ENCODE data around the gene SYDE2. TPM values are rescaled to one million over a fixed set of nuclear protein-coding genes. Genes with fewer than 3 reads are reported as not detected.
A peak's percentile ranks its signal among the peaks of the same experiment; 100 is the strongest.

Gene SYDE2
- total RNA-seq, 2 experiments from 2014 or later = 0.58 to 0.81 TPM

DNA sequence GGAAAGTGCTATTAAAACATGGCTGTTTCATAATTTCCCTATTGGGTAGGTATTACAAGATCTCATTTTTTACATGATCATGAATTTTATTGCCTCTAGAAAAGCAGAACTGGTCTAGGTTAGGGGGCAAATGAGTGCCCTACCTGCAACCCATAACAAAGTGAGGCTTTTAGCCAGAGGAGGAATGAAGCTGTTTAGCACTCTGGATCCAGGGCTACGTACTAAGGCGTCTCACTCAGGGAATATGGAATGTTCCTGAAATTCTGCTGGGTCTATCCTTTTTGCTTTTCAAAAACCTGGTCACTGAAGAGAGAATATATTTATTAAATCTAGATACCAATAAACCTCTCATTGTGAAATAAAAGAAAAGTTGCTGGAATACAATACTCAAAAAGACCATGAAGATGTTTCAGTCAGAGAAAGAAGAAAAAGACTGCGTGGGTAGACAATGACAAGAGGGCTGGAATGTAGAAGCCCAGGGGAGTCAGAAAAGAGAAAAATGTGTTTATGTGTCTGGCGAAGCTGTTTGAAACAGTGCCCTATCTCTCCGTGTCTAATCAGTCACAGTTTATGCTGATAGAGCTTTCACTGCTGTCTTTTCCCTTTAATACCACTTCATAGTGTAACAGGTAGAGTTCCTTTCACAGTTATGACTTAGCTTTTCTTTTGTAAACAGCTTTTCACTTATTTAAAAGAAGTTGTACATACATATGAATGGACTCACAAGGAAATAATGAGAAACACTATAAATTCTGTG is 25.0 kb upstream of the SYDE2 start:
- H3K27me3 Mint-ChIP-seq = peaks cover 13% of the 10 kb centered on the region
- ChIA-PET POLR2A (no interaction called here), CTCF (no interaction called here)
- H3K4me3 Mint-ChIP-seq = no peak overlapping the region
- no peak for DNase-seq
- H3K27ac Mint-ChIP-seq = no peak overlapping the region
- no peaks in the 10 kb centered on the region for H3K4me1 Mint-ChIP-seq
- no peaks in the 10 kb centered on the region for H3K9me3 Mint-ChIP-seq
- no peaks in the 10 kb centered on the region for H3K36me3 Mint-ChIP-seq (ENCODE audit: low read depth)

DNA sequence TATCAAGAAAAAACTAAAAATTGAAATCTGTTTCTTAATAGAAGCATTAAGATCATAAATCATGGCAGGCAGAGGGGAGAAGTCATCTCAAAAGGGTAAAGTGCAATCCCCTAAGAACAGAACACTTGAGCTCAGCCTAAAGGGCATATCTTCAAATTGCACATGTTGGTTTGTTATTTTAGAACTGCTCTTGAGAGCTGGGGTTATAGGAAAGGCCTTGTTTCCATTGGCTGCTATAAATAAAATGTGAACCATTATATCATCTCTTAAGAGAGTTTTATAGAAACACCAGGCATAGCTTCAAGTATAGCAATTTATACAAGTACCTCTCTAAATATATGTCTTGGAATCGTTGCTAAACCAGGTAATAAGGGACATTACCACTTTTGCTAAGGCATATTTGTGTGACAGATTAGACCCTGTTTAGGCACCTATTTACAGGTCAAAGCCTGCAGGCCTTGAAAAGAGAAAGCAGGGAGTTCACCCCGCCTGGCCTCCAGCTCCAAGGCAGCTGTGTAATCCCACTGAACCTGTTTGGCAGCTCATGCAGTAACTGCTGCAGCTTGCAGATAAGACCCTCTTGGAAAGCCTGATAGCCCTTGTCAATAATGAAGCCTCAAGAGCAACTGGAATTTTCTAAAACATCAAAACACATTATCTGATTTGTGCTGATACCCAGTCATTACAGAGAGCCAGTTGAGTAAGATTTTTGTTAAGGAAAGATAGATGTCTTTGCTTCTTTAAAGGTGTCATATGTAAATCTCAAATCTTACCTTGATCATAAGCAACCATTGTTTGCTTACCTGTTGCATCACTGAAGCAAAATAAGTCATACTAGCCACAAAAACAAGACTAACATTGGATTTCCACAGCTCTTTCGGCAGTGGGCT is 24.2 kb upstream of the SYDE2 start:
- POLR2A ChIA-PET = no interaction called here
- H3K36me3 Mint-ChIP-seq (ENCODE audit: low read depth) = no peaks in the 10 kb centered on the region
- CTCF ChIA-PET = interaction anchor here (2.2 kb wide), 1 partner anchor 30 kb away, joined by 7 read pairs; no protein-coding TSS in a partner anchor
- no peak overlapping the region for H3K27ac Mint-ChIP-seq
- DNase-seq = no peak
- no peaks in the 10 kb centered on the region for H3K4me1 Mint-ChIP-seq
- H3K9me3 Mint-ChIP-seq = no peaks in the 10 kb centered on the region
- peaks cover 19% of the 10 kb centered on the region for H3K27me3 Mint-ChIP-seq
- no peak overlapping the region for H3K4me3 Mint-ChIP-seq

DNA sequence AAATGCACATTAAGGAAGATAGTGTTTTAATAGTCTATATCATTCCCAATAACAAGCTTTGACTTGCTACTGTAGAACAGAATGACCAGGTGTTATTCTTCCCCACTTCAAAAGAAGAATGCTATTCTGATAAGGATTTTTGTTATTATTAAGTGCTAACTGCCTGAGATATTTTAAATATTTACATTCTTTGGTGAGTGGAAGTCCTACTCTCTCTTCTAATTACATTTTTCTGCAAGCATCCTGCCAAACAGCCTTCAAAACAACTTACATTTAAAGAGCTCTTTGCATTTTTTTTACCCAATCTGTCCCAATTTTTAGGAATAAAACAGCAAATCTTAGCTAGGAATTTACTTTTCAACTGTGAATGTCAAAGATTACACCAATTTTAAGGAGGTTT is 23.5 kb upstream of the SYDE2 start:
- Mint-ChIP-seq H3K4me3 (no peak overlapping the region), H3K27ac (no peak overlapping the region), H3K4me1 (no peaks in the 10 kb centered on the region), H3K27me3 (peaks cover 23% of the 10 kb centered on the region), H3K9me3 (no peaks in the 10 kb centered on the region), H3K36me3 (ENCODE audit: low read depth) (no peaks in the 10 kb centered on the region)
- DNase-seq = no peak
- ChIA-PET CTCF (interaction anchor here (2.2 kb wide), 1 partner anchor 30 kb away, joined by 7 read pairs; no protein-coding TSS in a partner anchor), POLR2A (no interaction called here)

DNA sequence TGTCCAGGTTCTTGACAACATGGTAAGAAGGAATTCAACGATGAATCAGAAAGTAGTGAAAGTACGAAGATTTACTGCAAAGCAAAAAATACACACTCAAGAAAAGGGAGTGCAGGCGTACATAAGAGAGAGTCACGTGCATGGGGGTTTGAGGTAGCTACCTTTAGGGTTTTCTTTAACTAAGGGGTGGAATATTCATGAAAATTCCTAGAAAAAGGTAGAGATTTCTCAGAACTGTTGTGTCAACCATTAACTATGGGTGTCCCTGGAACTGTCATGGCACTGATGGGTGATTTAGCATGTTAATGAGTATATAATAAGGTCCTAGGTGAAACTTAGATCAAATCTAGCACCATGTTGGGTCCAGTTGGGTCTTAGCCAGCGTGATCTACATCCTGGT is 22.5 kb upstream of the SYDE2 start:
- Mint-ChIP-seq H3K4me1 (no peaks in the 10 kb centered on the region), H3K27me3 (peaks cover 23% of the 10 kb centered on the region), H3K4me3 (no peak overlapping the region), H3K36me3 (ENCODE audit: low read depth) (no peaks in the 10 kb centered on the region), H3K9me3 (no peaks in the 10 kb centered on the region), H3K27ac (no peak overlapping the region)
- ChIA-PET POLR2A (no interaction called here), CTCF (interaction anchor here (2.2 kb wide), 1 partner anchor 31 kb away, joined by 7 read pairs; no protein-coding TSS in a partner anchor)
- no peak for DNase-seq

DNA sequence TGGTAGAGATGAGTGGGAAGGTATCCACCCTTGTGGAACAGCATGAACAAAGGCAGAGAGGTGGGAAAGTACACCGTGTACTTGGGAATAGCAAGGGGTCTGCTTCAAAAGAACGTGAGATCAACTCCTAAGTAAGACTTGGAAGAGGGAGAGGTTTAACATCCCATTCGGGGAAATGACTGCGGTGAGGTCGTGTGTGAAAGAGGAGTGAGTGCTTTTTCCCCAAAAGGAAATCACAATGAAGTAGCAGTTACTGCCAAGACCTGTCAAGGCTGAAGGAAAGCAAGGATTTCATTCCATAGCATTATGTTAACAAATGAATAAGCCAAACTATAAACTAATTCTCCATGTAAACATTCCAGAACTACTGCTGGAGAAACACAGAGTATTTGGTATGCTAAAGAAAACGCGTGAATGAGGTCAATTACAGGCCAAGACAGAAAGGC is 20.0 kb upstream of the SYDE2 start:
- CTCF ChIA-PET = no interaction called here
- Mint-ChIP-seq H3K9me3 (no peaks in the 10 kb centered on the region), H3K27ac (no peak overlapping the region), H3K36me3 (ENCODE audit: low read depth) (no peaks in the 10 kb centered on the region), H3K4me1 (no peaks in the 10 kb centered on the region), H3K4me3 (no peak overlapping the region), H3K27me3 (peaks cover 28% of the 10 kb centered on the region)
- POLR2A ChIA-PET = no interaction called here
- DNase-seq = no peak

DNA sequence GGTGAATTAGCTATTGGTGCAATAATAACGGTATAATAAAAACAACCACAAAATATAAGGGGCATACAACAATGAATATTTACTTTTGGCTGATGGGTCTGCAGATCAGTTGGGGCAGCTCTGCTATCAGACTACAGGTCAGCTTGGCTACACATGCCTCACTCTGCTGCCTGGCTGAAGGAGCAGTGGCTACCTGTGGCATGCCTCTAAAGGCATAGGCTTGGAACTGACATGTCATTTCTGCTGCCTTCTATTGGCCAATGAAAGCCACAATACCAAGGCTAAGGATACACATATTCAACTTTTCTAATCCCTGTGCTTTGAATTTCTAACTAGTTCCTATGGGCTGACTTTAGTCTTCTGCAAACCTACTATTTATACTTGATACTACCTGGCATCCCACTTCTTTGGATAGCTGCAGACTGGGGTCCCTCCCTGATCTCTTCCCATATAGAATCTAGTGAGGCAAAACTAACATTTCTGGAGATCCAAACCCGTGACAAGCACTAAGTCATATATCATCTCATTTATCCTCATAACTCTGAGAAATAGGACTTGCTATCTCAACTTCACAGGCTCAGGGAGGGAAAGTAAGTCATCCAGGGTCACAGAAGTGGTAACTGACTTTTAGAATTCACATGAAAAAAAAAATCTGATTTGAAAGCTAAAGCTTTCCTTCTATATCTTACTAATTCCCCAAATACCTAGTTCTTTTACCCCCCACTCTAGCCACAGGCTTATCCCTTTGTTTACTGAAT is 19.2 kb upstream of the SYDE2 start:
- Mint-ChIP-seq H3K4me1 (no peaks in the 10 kb centered on the region), H3K36me3 (ENCODE audit: low read depth) (no peaks in the 10 kb centered on the region), H3K27ac (no peak overlapping the region), H3K4me3 (no peak overlapping the region), H3K27me3 (peaks cover 33% of the 10 kb centered on the region), H3K9me3 (no peaks in the 10 kb centered on the region)
- POLR2A ChIA-PET = no interaction called here
- DNase-seq = no peak
- CTCF ChIA-PET = no interaction called here

DNA sequence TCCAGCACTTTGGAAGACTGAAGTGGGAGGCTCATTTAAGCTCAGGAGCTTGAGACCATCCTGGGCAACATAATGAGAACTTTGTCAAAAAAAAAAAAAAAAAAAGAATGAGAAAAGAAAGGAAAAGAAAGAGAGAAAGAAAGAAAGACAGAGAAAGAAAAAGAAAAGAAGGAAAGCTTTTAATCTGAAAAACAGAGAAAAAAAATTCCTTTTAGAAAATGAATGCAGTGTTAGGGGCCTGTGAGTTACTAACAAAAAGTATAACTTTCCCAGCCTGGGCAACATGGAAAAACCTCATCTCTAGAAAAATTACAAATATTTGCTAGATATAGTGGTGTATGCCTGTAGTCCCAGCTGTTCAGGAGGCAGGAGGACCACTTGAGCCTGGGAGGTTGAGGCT is 15.9 kb upstream of the SYDE2 start:
- peaks cover 38% of the 10 kb centered on the region for H3K27me3 Mint-ChIP-seq
- POLR2A ChIA-PET = no interaction called here

DNA sequence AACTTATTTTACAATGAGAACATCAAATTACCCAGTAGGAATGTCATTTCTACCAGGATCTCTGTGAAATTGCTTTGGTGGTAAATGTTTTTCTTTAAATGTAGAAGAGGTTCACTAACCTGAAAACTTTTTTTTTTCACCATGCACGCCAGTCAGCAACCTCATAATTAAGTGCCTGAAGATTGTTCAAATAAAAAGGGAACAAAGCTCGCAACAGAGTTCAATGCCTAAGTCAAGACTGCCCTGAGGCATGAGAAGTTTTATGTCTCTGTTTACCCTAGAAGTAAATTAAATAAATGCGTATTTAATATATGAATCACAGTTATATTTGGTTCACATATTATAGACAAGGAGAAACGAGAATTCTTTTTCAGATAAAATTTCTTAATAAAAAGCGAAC is 13.8 kb upstream of the SYDE2 start:
- CTCF ChIA-PET = interaction anchor here (1.9 kb wide), 1 partner anchor 45 kb away, joined by 5 read pairs; the partner anchor contains the start of gene C1orf52
- no peaks in the 10 kb centered on the region for H3K9me3 Mint-ChIP-seq
- POLR2A ChIA-PET = interaction anchor here (1.4 kb wide), 1 partner anchor 270 kb away, joined by 3 read pairs; no protein-coding TSS in a partner anchor
- no peak overlapping the region for H3K27ac Mint-ChIP-seq
- peaks cover 34% of the 10 kb centered on the region for H3K27me3 Mint-ChIP-seq
- H3K4me3 Mint-ChIP-seq = no peak overlapping the region
- no peaks in the 10 kb centered on the region for H3K4me1 Mint-ChIP-seq
- no peak for DNase-seq
- H3K36me3 Mint-ChIP-seq (ENCODE audit: low read depth) = no peaks in the 10 kb centered on the region

More for the DNA sequence above, 15.9 kb upstream of the SYDE2 start:
- Mint-ChIP-seq H3K4me3 (no peak overlapping the region), H3K36me3 (ENCODE audit: low read depth) (no peaks in the 10 kb centered on the region), H3K9me3 (no peaks in the 10 kb centered on the region), H3K27ac (no peak overlapping the region), H3K4me1 (no peaks in the 10 kb centered on the region)
- DNase-seq = no peak
- CTCF ChIA-PET = interaction anchor here (1.9 kb wide), 1 partner anchor 43 kb away, joined by 5 read pairs; the partner anchor contains the start of gene C1orf52

DNA sequence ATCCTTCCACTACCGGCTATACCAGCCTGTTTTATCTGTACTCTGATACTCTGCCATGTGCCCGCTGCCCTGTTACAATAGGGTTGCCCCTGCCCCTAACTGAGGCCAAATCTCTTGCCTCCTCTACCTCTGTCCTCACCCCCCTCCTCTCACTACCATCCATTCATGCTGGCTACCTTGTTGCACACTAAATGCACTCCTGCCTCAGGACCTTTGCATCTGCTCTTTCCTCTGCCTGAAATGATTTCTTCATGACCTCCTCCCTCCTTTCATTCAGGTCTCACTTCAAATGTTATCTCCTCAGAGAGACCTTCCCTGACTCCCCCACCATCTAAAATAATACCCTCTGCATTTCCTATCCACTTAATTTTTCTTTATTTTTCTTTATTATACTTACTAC is 7.7 kb upstream of the SYDE2 start:
- Mint-ChIP-seq H3K4me3 (no peak overlapping the region), H3K36me3 (ENCODE audit: low read depth) (no peaks in the 10 kb centered on the region), H3K9me3 (no peaks in the 10 kb centered on the region), H3K27ac (no peak overlapping the region), H3K27me3 (peaks cover 49% of the 10 kb centered on the region), H3K4me1 (no peaks in the 10 kb centered on the region)
- POLR2A ChIA-PET = no interaction called here
- DNase-seq = no peak
- CTCF ChIA-PET = no interaction called here

DNA sequence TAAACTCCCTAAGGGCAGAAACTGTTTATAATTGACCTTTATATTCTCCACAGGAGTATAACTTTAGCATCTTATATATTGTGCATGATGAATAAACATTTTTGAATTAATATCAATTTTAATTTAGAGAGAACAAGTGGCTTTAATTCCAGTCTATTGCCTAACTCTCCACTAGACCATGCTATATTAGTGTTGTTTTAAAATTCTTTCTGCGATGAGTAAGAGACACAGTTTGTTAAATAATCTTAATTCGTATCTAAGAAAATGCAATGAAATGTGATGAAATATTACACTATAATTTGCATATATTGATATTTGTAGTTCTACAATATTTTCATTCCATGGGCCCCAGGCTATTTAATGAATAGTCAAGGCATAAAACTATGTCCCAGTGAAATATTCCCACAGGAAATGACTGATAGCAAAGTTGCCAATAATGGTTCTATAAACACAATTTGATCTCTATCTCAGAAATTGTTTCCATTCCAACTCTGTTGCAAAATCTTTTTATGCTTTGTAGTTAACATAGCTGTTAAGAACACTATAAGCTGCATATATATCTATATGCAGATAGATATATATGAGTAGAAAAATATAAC is 2.9 kb upstream of the SYDE2 start:
- H3K36me3 Mint-ChIP-seq (ENCODE audit: low read depth) = no peaks in the 10 kb centered on the region
- ChIA-PET CTCF (no interaction called here), POLR2A (no interaction called here)
- H3K4me3 Mint-ChIP-seq = no peak overlapping the region
- no peak for DNase-seq
- H3K27me3 Mint-ChIP-seq = peaks cover 51% of the 10 kb centered on the region
- peaks cover 18% of the 10 kb centered on the region for H3K4me1 Mint-ChIP-seq
- H3K27ac Mint-ChIP-seq = no peak overlapping the region
- no peaks in the 10 kb centered on the region for H3K9me3 Mint-ChIP-seq

DNA sequence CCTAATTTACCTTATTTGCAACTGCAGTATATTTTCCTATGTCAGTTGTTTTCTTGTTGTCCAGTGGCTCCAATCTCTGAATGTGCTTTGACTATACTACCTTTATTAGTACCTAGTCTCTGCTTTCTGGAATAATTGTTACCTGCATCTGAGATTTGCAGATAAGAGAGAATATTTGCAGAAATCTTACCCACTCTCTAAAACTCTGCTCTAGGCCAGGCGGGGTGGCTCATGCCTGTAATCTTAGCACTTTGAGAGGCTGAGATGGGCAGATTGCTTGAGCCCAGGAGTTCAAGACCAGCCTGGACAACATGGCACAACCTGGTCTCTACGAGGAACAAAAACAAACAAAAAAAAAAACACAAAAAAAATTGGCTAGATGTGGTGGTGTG is 2.0 kb upstream of the SYDE2 start:
- H3K27me3 Mint-ChIP-seq = peaks cover 43% of the 10 kb centered on the region
- CTCF ChIA-PET = no interaction called here
- H3K36me3 Mint-ChIP-seq (ENCODE audit: low read depth) = no peaks in the 10 kb centered on the region
- H3K9me3 Mint-ChIP-seq = no peaks in the 10 kb centered on the region
- H3K4me1 Mint-ChIP-seq = peaks cover 18% of the 10 kb centered on the region
- DNase-seq = no peak
- POLR2A ChIA-PET = no interaction called here
- H3K27ac Mint-ChIP-seq = no peak overlapping the region
- H3K4me3 Mint-ChIP-seq = no peak overlapping the region

DNA sequence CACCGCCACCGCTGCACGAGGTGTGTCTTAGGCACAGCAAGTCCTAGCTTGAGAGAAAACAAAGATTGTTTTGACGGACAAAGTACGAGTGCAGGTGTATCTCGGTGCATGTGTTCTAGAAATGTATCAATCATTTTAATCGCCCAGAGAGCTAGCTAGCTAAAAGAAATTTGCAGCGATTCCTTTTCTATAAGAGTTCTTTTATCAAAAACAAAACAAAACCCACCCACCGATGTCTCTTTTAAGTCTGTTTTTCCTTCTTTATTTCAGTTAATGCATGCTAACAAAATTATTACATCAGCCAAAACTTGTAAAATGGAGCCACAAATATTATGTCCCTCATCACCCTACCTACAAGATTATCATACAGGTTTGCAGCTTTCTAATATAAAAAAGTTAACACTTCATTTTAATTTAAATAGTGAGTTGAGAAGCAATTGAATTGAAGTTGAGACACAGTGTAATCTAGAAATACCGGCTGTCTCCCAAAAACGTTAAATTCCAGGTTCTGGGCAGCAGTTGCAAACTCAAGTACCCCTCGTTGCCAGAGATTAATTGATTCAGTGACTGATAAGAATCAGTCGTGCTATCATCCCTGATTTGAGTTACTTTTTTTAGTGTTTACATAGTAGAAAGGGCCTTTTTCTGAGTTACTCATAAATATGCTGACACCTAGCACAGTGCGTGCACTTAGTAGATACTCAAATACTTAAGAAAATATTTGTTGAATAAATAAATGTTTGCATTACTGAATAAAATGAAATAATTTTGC is 1.5 kb upstream of the SYDE2 start:
- peaks cover 18% of the 10 kb centered on the region for H3K4me1 Mint-ChIP-seq
- CTCF ChIA-PET = interaction anchor here (1.6 kb wide), 1 partner anchor 52 kb away, joined by 7 read pairs; no protein-coding TSS in a partner anchor
- no peaks in the 10 kb centered on the region for H3K9me3 Mint-ChIP-seq
- POLR2A ChIA-PET = interaction anchor here (1.0 kb wide), 1 partner anchor 57 kb away, joined by 3 read pairs; the partner anchor contains the start of gene C1orf52
- peak overlapping the region; percentile 77 for H3K27ac Mint-ChIP-seq
- no peaks in the 10 kb centered on the region for H3K36me3 Mint-ChIP-seq (ENCODE audit: low read depth)
- peaks cover 39% of the 10 kb centered on the region for H3K27me3 Mint-ChIP-seq
- DNase-seq = no peak
- H3K4me3 Mint-ChIP-seq = peak overlapping the region; percentile 92
